A673 (cell line): Measurements from ENCODE around the gene DKK3. TPM values are rescaled to one million over a fixed set of nuclear protein-coding genes. Genes with fewer than 3 reads are reported as not detected.

Source experiments
- BruUV-seq: library from RNA; stranded (reverse); fragments of 400-500 nt; replicated peaks from 2 replicates; lab custom pipeline; 2021; lab: Mats Ljungman, UMichigan
- CTCF ChIA-PET: fragments of 300-600 bp; sonication (Branson Sonifier 250); formaldehyde crosslinking; loops from one replicate; lab custom pipeline; 2022; ENCODE audit warnings: antibody characterized with exemption; lab: Charles Lee
- POLR2A ChIA-PET: fragments of 300-600 bp; sonication (Branson Sonifier 250); formaldehyde crosslinking; loops from one replicate; lab custom pipeline; 2022; ENCODE audit warnings: antibody characterized with exemption; ENCODE audit not compliant: low non-redundant PET; lab: Charles Lee
- DNase-seq: peaks from one replicate; pipeline ENCODE4 v3.0.0-alpha.2; 2015; ENCODE audit warnings: low spot score
- H3K27ac ChIP-seq: fragments of 200-600 bp; sonication (generic); 2 replicates; pipeline ENCODE4 v1.5.1; 2016; ENCODE audit warnings: mixed run types, low read depth, mild to moderate bottlenecking, mixed read lengths, antibody characterized with exemption, low read length; ENCODE audit not compliant: poor library complexity, severe bottlenecking
- H3K27me3 ChIP-seq: fragments of 200-600 bp; sonication (generic); replicated peaks from 2 replicates; pipeline ENCODE4 v1.6.1; 2017; ENCODE audit warnings: mixed run types, low read depth, mild to moderate bottlenecking, mixed read lengths, antibody characterized with exemption, low read length; ENCODE audit not compliant: insufficient read depth, poor library complexity
- H3K36me3 ChIP-seq: fragments of 200-600 bp; sonication (generic); 2 replicates; pipeline ENCODE4 v1.6.1; 2016; ENCODE audit warnings: mixed run types, mild to moderate bottlenecking, mixed read lengths, antibody characterized with exemption, low read length; ENCODE audit not compliant: insufficient read depth, poor library complexity, severe bottlenecking
- H3K4me1 ChIP-seq: fragments of 200-600 bp; sonication (generic); 2 replicates; pipeline ENCODE4 v1.6.1; 2017; ENCODE audit warnings: mixed run types, mild to moderate bottlenecking, mixed read lengths, antibody characterized with exemption, low read length; ENCODE audit not compliant: insufficient read depth, poor library complexity, severe bottlenecking
- H3K4me3 ChIP-seq: fragments of 200-600 bp; sonication (generic); 2 replicates; pipeline ENCODE4 v1.5.1; 2016; ENCODE audit warnings: low read depth, mixed run types, mild to moderate bottlenecking, mixed read lengths, low read length; ENCODE audit not compliant: poor library complexity, severe bottlenecking
- H3K9me3 ChIP-seq: fragments of 200-600 bp; sonication (generic); 2 replicates; pipeline ENCODE4 v1.6.1; 2016; ENCODE audit warnings: mixed run types, low read depth, mild to moderate bottlenecking, mixed read lengths, antibody characterized with exemption, low read length; ENCODE audit not compliant: poor library complexity, severe bottlenecking
- EZH2 ChIP-seq: fragments of 200-600 bp; sonication (generic); IDR thresholded peaks from 2 replicates; pipeline ENCODE4 v1.6.1; 2017; ENCODE audit warnings: borderline replicate concordance, low read depth, mild to moderate bottlenecking, mixed read lengths, antibody characterized with exemption, low read length; ENCODE audit not compliant: poor library complexity, severe bottlenecking
- intact Hi-C: fragments of 100-400 bp; cut with micrococcal nuclease; formaldehyde crosslinking; loops from one replicate; pipeline ENCODE4 v1.10.0; 2022; ENCODE audit not compliant: unreplicated experiment
- total RNA-seq: library from RNA; stranded (reverse); gene quantifications from 2 replicates; pipeline ENCODE4 v1.2.3, GENCODE V29; 2021
- TF ChIP-seq, protein P1 (sequence below): fragments of 300-800, 200-600 bp; sonication (generic); conservative IDR thresholded peaks from 2 replicates; pipeline ENCODE4 v1.5.1; 2017; ENCODE audit warnings: low read depth, mild to moderate bottlenecking, antibody characterized with exemption, low read length, moderate library complexity, mixed read lengths

Gene DKK3
- total RNA-seq, 1 experiment from 2014 or later = 0.77 TPM

DNA sequence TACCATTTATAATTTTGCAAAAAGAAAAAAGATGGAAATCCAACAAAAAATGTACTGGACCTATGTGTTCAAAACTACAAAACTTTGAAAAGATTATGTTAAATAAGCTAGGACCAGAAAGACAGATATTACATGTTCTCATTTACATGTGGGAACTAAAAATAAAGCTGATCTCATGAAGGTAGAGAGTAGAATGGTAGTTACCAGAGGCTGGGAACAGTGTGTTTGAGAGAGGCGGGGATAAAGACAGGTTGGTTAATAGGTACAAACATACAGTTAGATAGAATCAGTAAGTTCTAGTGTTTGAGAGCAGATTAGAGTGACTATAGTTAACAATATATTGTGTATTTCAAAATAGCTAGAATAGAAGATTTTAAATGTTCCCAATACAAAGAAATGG, 95.0 kb downstream of the DKK3 start:
- POLR2A ChIA-PET = no interaction called here
- H3K4me3 ChIP-seq = no peak overlapping the region
- H3K4me1 ChIP-seq = no peaks in the 10 kb centered on the region
- BruUV-seq = no TSS peak
- peaks cover 12% of the 10 kb centered on the region for H3K36me3 ChIP-seq
- intact Hi-C loops = no loop called here
- CTCF ChIA-PET = no interaction called here
- no peak overlapping the region for H3K27ac ChIP-seq
- DNase-seq = no peak
- H3K27me3 ChIP-seq = no peaks in the 10 kb centered on the region
- TF ChIP-seq, protein P1, sequence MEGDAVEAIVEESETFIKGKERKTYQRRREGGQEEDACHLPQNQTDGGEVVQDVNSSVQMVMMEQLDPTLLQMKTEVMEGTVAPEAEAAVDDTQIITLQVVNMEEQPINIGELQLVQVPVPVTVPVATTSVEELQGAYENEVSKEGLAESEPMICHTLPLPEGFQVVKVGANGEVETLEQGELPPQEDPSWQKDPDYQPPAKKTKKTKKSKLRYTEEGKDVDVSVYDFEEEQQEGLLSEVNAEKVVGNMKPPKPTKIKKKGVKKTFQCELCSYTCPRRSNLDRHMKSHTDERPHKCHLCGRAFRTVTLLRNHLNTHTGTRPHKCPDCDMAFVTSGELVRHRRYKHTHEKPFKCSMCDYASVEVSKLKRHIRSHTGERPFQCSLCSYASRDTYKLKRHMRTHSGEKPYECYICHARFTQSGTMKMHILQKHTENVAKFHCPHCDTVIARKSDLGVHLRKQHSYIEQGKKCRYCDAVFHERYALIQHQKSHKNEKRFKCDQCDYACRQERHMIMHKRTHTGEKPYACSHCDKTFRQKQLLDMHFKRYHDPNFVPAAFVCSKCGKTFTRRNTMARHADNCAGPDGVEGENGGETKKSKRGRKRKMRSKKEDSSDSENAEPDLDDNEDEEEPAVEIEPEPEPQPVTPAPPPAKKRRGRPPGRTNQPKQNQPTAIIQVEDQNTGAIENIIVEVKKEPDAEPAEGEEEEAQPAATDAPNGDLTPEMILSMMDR = no peak
- no peak for TF ChIP-seq EZH2
- no peaks in the 10 kb centered on the region for H3K9me3 ChIP-seq

Other genes starting within 250 kb of the DKK3 start
- 40.0 and 45.9 TPM in 2 replicates for gene USP47, start 166.7 kb downstream of the DKK3 start, total RNA-seq
- 0.44 and 1.1 TPM in 2 replicates for gene MICAL2, start 102.0 kb upstream of the DKK3 start, total RNA-seq